RWPE1 (cell line): ENCODE measurements around the gene JUNB.

Experiments used
- CTCF ChIA-PET: fragments of 350-600 bp; sonication (Branson Sonifier 250); formaldehyde crosslinking; extraction: SDS; loops from one replicate; lab custom pipeline; 2021; lab: Yijun Ruan, JAX
- POLR2A ChIA-PET: fragments of 400-600 bp; formaldehyde crosslinking; extraction: SDS; loops from one replicate; lab custom pipeline; 2020; ENCODE audit warnings: antibody characterized with exemption; ENCODE audit not compliant: low non-redundant PET; lab: Yijun Ruan, JAX
- DNase-seq: peaks from one replicate; pipeline ENCODE4 v3.0.0; 2012; ENCODE audit warnings: low spot score
- H3K27ac ChIP-seq: fragments of 450-650 bp; 2 replicates; pipeline ENCODE4 v1.5.1; 2017
- TF ChIP-seq, protein P1 (sequence below): fragments of 450-650 bp; conservative IDR thresholded peaks from 2 replicates; pipeline ENCODE4 v1.5.1; 2017; ENCODE audit warnings: low read depth, mild to moderate bottlenecking

The JUNB gene

DNA sequence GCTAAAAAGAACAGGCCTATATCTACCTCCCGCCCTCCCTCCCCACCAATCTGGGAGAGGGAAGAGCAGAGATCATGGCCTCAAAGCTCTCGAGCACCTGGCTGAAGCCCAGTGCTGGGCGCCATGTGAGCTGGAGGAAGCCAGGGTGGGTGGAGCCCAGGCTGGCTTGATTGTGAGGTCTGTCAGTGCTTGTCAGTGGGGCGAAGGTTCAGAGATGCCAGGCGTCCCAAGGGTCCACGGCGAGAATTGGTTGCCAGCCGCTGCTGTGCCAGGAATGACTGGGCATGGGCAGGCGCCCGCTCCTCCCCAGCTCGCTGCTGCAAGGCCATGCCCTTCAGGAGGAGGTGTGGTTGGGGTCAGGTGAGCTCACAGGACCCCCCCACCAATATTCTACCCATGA is 28.2 kb upstream of the JUNB start:
- no peak for DNase-seq
- H3K27ac ChIP-seq = peak overlapping the region; percentile 30
- ChIA-PET POLR2A (no interaction called here), CTCF (interaction anchor here (0.7 kb wide), 1 partner anchor 33 kb away, joined by 3 read pairs; no protein-coding TSS in a partner anchor)
- TF ChIP-seq, protein P1, sequence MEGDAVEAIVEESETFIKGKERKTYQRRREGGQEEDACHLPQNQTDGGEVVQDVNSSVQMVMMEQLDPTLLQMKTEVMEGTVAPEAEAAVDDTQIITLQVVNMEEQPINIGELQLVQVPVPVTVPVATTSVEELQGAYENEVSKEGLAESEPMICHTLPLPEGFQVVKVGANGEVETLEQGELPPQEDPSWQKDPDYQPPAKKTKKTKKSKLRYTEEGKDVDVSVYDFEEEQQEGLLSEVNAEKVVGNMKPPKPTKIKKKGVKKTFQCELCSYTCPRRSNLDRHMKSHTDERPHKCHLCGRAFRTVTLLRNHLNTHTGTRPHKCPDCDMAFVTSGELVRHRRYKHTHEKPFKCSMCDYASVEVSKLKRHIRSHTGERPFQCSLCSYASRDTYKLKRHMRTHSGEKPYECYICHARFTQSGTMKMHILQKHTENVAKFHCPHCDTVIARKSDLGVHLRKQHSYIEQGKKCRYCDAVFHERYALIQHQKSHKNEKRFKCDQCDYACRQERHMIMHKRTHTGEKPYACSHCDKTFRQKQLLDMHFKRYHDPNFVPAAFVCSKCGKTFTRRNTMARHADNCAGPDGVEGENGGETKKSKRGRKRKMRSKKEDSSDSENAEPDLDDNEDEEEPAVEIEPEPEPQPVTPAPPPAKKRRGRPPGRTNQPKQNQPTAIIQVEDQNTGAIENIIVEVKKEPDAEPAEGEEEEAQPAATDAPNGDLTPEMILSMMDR = no peak

DNA sequence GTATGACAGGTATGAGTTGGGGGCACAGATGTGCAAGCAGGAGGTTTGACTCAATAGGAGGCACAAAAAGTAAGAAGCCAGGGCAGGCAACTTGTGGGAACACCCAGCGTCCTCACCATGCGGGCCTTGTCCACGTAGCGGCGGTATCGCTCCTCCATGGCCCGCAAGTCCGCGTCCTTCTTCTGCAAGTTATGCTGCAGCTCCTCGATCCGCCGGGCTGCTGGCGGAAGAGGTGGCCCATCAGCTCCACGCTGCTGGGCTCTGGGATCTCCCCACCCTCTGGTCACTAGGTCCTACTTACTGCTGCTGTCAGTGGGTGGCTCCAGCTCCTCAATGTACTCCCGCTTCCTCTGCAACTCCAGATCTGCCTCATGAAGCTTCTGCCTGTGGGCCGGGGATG is 26.6 kb upstream of the JUNB start:
- CTCF ChIA-PET = interaction anchor here (0.6 to 2.0 kb wide), 2 partner anchors 32 to 304 kb away, joined by 4 to 9 read pairs; no protein-coding TSS in a partner anchor
- DNase-seq = no peak
- POLR2A ChIA-PET = no interaction called here
- TF ChIP-seq, protein P1 = no peak
- peak overlapping the region; percentile 19 for H3K27ac ChIP-seq

DNA sequence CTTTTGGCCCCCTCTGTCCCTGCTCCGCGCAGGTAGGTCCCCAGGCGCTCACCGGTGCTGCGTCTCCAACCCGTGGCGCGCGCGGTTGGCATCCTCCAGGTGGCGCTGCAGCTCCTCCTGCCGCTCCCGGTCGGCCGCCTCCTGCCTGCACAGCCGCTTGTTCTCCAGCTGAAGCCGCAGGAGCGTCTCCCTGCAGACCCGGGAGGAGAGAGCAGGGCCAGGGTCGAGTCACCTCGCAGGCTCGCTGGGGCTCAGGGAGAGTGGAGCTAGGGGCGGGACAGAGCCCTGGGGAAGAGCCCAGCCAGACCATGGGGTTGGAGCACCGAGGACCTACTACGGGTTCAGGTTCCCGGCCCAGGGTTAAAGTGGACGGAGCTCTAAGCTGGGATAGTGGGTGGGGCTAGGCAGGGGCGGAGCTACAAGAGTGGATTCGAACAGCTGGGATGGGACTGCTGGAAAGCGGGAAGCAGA is 25.2 kb upstream of the JUNB start:
- POLR2A ChIA-PET = no interaction called here
- peak overlapping the region; percentile 19; the same call in 1 of the 2 replicates for H3K27ac ChIP-seq
- no peak for DNase-seq
- TF ChIP-seq, protein P1 = no peak
- CTCF ChIA-PET = interaction anchor here (0.8 to 2.0 kb wide), 2 partner anchors 9 to 30 kb away, joined by 7 to 9 read pairs; no protein-coding TSS in a partner anchor

DNA sequence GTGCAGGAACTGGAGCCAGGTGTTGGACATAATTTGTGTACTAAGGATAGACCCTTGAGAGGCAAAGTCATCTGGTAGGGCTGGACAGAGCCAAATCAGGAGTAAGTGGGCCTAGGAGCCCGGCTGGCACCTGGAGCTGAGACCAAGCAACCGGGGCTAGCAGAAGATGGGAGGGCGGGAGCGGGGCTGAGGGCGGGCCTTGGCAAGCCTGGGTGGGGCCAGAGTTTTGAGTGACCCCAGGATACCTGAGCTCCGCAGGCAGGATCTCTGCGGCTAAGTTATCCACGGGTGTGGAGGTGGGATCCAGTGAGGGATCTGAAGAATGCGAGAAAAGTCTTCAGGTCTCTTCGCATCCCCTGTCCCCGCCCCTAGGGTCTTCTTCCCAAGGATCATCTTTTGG is 24.1 kb upstream of the JUNB start:
- POLR2A ChIA-PET = no interaction called here
- DNase-seq = no peak
- CTCF ChIA-PET = interaction anchor here (1.2 kb wide), 1 partner anchor 9 kb away, joined by 6 read pairs; no protein-coding TSS in a partner anchor
- TF ChIP-seq, protein P1 = no peak
- H3K27ac ChIP-seq = peak overlapping the region; percentile 6; the same call in 1 of the 2 replicates

DNA sequence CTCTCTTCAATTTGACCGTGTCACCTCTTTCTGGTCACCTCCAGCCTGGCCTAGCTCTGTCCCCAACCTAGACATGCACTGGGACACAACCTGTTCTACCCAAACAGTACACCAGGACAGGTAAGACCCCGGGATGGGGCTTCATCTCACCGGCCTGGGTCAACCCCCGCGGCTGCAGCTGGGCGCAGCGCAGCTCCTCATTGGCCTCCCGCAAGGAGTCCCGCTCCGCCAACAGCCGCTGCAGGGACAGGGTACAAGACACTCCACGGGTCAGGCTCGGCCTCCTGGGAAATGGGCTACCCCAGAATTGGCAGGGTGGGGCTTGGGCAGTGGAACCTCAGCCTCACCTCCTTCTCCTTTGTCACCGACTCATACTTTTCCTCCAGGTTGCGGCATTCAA is 23.6 kb upstream of the JUNB start:
- CTCF ChIA-PET = interaction anchor here (1.2 kb wide), 1 partner anchor 10 kb away, joined by 6 read pairs; no protein-coding TSS in a partner anchor
- no peak for DNase-seq
- H3K27ac ChIP-seq = no peak overlapping the region
- POLR2A ChIA-PET = no interaction called here
- TF ChIP-seq, protein P1 = no peak

DNA sequence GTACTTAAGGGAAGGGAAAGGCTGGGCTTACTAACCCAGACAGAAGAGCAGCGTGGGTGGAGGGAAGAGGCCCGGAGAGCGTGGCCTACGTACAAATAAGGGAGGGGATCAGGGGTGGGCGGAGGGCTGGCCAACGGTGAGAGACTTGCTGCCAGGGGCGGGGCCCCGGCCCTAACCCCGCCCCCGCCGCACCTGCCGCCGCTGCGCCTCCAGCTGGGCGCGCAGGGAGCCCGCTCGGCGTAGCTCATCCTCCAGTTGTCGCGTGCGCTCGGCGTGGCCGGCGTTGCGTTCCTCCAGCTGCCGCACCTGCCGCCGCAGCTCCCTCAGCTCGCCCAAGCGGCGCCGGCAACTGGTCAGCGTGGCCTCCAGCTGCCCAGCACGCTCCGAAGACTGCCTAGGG is 21.6 kb upstream of the JUNB start:
- POLR2A ChIA-PET = no interaction called here
- CTCF ChIA-PET = interaction anchor here (1.1 kb wide), 2 partner anchors 12 to 27 kb away, joined by 4 to 6 read pairs; no protein-coding TSS in a partner anchor
- no peak overlapping the region for H3K27ac ChIP-seq
- TF ChIP-seq, protein P1 = no peak
- no peak for DNase-seq
